Prostate gland (tissue), 2 donors: ENCODE data around the gene SSH2.

Source experiments
- CTCF ChIP-seq, 4 experiments: fragments of 200-600 bp in 2 of 4; fragments of 450-650 bp in 2 of 4; sonication (generic) in 2 of 4; IDR thresholded peaks; 1 replicate in 3 of 4; 2 replicates in 1 of 4; pipeline ENCODE4 v1.5.1; 2016 to 2019; ENCODE audit warnings: antibody characterized with exemption in 4 of 4, mild to moderate bottlenecking in 2 of 4, moderate library complexity in 2 of 4
- POLR2A ChIP-seq: fragments of 450-650 bp; IDR thresholded peaks from one replicate; pipeline ENCODE4 v1.6.1; 2016; ENCODE audit warnings: antibody characterized with exemption, mild to moderate bottlenecking
- POLR2AphosphoS5 ChIP-seq: sonication (generic); formaldehyde crosslinking; IDR thresholded peaks from one replicate; pipeline ENCODE4 v1.6.1; 2017; ENCODE audit warnings: antibody characterized with exemption

GRCh38 chr17:29761040-29761761 lies 168.8 kb downstream of the SSH2 start:
- no peak for TF ChIP-seq CTCF (IDR thresholded peaks at IDR 0.05)
- TF ChIP-seq POLR2A: peak; percentile 24
- peak; percentile 11 for TF ChIP-seq POLR2AphosphoS5
